Measurements from ENCODE around the gene SRGAP1. TPM values are rescaled to one million over a fixed set of nuclear protein-coding genes. Genes with fewer than 3 reads are reported as not detected.

The SRGAP1 gene
- total and polyA plus RNA-seq, 9 of the 15 experiments (the other 6 are each of a cell fraction or from before 2014, with no cell fraction given), result 0.01 to 0.13 (median 0.04) TPM; not detected in 3

GRCh38 chr12:64007853-64008252 is 163.4 kb downstream of the SRGAP1 start (continued):
- TF ChIP-seq CREB3L1 (IDR thresholded peaks at IDR 0.05; ENCODE audit: borderline replicate concordance, low read depth) (no peak), RBM34 (IDR thresholded peaks at IDR 0.05; ENCODE audit: borderline replicate concordance, insufficient read depth, low read length) (no peak), PTRF (tag; IDR thresholded peaks at IDR 0.05) (no peak), CEBPG (CRISPR knock-in tag; IDR thresholded peaks at IDR 0.05) (no peak), CEBPG (tag; conservative IDR thresholded peaks at IDR 0.05 in 1 of 2, IDR thresholded peaks at IDR 0.05 in 1 of 2) (no peak), ZNF280A (IDR thresholded peaks at IDR 0.05; ENCODE audit: low read depth, partially characterized antibody) (no peak), NR0B1 (IDR thresholded peaks at IDR 0.05; ENCODE audit: partially characterized antibody) (no peak)

Data from K562 (cell line).